NCI-H2196 treated with DMSO at 0.1 percent for 48 hours (cell line): ENCODE measurements around the gene DOC2A.
A peak's percentile ranks its signal among the peaks of the same experiment; 100 is the strongest.
"Not testable (repeated sequence)": the region's sequence is repeated elsewhere in the genome, so short reads cannot be mapped to it uniquely, and the experiment has no call there.

Source experiments
- DNase-seq: peaks from one replicate; lab custom pipeline; 2025; ENCODE audit not compliant: unreplicated experiment; lab: John Stamatoyannopoulos, UW

The DOC2A gene

GRCh38 chr16:30010844-30011713 is at the start of gene DOC2A:
Gene DOC2A, minus strand, starts transcription at chr16:30011027. Its CDS starts 805 bp downstream, at chr16:30010222.
- no peak for DNase-seq

GRCh38 chr16:30060346-30060745 is 49.5 kb upstream of the DOC2A start:
- DNase-seq = no peak

- DNase-seq = peak; percentile 42
Observed at GRCh38 chr16:30054959-30055553, 44.2 kb upstream of the DOC2A start.

GRCh38 chr16:30054451-30054850 is 43.6 kb upstream of the DOC2A start:
- DNase-seq = no peak

GRCh38 chr16:30053376-30054015 is 42.7 kb upstream of the DOC2A start:
- DNase-seq = no peak

GRCh38 chr16:30052671-30053372 is 42.0 kb upstream of the DOC2A start:
- peak; percentile 93 for DNase-seq

- DNase-seq = no peak
Observed at GRCh38 chr16:30051518-30051917, 40.7 kb upstream of the DOC2A start.

GRCh38 chr16:30049871-30050270 is 39.0 kb upstream of the DOC2A start:
- no peak for DNase-seq

- DNase-seq = no peak
Observed at GRCh38 chr16:30046588-30046987, 35.8 kb upstream of the DOC2A start.

GRCh38 chr16:30046178-30046577 is 35.4 kb upstream of the DOC2A start:
- DNase-seq = no peak

- no peak for DNase-seq
Observed at GRCh38 chr16:30041841-30042240, 31.0 kb upstream of the DOC2A start.

GRCh38 chr16:30040690-30041089 is 29.9 kb upstream of the DOC2A start:
- not testable (repeated sequence) for DNase-seq

GRCh38 chr16:30040221-30040620 is 29.4 kb upstream of the DOC2A start:
- DNase-seq = no peak

GRCh38 chr16:30033270-30033669 is 22.4 kb upstream of the DOC2A start:
- no peak for DNase-seq

- DNase-seq = peak; percentile 57
Observed at GRCh38 chr16:30032083-30032819, 21.4 kb upstream of the DOC2A start.

- no peak for DNase-seq
Observed at GRCh38 chr16:30031477-30031918, 20.7 kb upstream of the DOC2A start.

- DNase-seq = no peak
Observed at GRCh38 chr16:30030841-30031413, 20.1 kb upstream of the DOC2A start, which contains the start of gene TLCD3B. Gene TLCD3B, minus strand, starts transcription at chr16:30031271. Its CDS starts 744 bp downstream, at chr16:30030527.

- DNase-seq = no peak
Observed at GRCh38 chr16:30030011-30030685, 19.3 kb upstream of the DOC2A start.

- DNase-seq = no peak
Observed at GRCh38 chr16:30028438-30029076, 17.7 kb upstream of the DOC2A start.
